ENCODE results near the gene RIN3.
A peak's percentile ranks its signal among the peaks of the same experiment; 100 is the strongest.

RIN3 gene

GRCh38 chr14:92728759-92729364, 215.3 kb downstream of the RIN3 start:
- DNase-seq, result peak; percentile 86

- DNase-seq, result no peak
Observed at GRCh38 chr14:92729634-92730358, 216.2 kb downstream of the RIN3 start.

- no peak for DNase-seq
Observed at GRCh38 chr14:92731622-92732115, 218.1 kb downstream of the RIN3 start.

GRCh38 chr14:92733007-92733406, 219.4 kb downstream of the RIN3 start:
- no peak for DNase-seq

DNA sequence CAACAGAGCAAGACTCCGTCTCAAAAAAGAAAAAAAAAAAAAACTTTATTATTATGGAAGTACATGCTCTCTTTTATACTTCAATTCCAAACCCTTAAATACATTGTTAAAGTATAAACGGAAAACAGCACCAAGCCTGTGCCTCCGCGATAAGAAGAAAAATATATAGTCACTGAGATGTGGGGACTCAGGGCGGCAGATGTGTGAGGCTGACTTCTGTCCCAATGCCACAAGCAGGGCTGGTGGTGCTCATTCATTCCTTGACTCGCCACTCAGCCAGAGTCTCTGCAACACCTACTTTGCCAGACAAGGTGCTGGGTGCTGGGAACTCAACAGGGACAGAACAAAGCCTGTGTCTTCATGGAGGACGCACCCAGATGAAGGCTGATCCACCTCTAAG, 221.0 kb downstream of the RIN3 start:
- no peak for DNase-seq

GRCh38 chr14:92735344-92735743, 221.8 kb downstream of the RIN3 start:
- DNase-seq, result no peak

DNA sequence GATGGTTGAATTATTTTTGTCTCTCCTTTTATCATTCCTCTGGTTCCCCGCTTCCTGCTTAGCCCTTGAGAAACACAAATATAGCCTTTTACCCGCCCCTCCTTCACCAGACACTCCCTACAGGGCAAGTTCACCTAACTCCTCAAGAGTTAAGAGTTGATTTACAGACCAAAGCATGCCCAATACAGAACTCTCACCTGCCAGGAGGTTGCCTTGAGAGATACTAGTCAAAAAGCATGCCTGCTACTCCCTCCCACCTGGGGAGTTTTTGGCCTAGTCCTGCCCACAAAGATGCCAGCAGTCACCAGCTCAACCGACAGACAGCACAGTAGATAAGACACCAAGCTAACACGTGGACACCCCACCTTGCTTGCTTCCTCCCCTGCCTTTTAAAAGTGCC, 223.6 kb downstream of the RIN3 start:
- no peak for DNase-seq

- DNase-seq, result no peak
Observed at GRCh38 chr14:92737619-92738188, 224.1 kb downstream of the RIN3 start.

Measured in DMS79 treated with DMSO at 0.1 percent for 48 hours (cell line).